ENCODE results near the gene GRIA3.
"Not testable (repeated sequence)": the region's sequence is repeated elsewhere in the genome, so short reads cannot be mapped to it uniquely, and the experiment has no call there.

Gene GRIA3

GRCh38 chrX:123357941-123358340 lies 173.9 kb downstream of the GRIA3 start:
- no peak overlapping the region for H3K4me3 ChIP-seq
- H3K27ac ChIP-seq: no peak overlapping the region
- no peak for TF ChIP-seq CTCF (IDR thresholded peaks at IDR 0.05)
- DNase-seq (ENCODE audit: low spot score): no peak

GRCh38 chrX:123358457-123358856 lies 174.4 kb downstream of the GRIA3 start:
- no peak overlapping the region for H3K4me3 ChIP-seq
- DNase-seq (ENCODE audit: low spot score): no peak
- no peak overlapping the region for H3K27ac ChIP-seq
- TF ChIP-seq CTCF (IDR thresholded peaks at IDR 0.05): no peak

- Histone ChIP-seq H3K27ac (no peak overlapping the region), H3K4me3 (no peak overlapping the region)
- no peak for TF ChIP-seq CTCF (IDR thresholded peaks at IDR 0.05)
- no peak for DNase-seq (ENCODE audit: low spot score)
These were observed 177.3 kb downstream of the GRIA3 start for GRCh38 chrX:123361371-123361770.

GRCh38 chrX:123386196-123386595 lies 202.1 kb downstream of the GRIA3 start:
- not testable (repeated sequence) for DNase-seq (ENCODE audit: low spot score); H3K27ac ChIP-seq; H3K4me3 ChIP-seq

GRCh38 chrX:123392921-123393320 lies 208.8 kb downstream of the GRIA3 start:
- Histone ChIP-seq H3K4me3 (no peak overlapping the region), H3K27ac (no peak overlapping the region)
- TF ChIP-seq CTCF (IDR thresholded peaks at IDR 0.05): no peak
- DNase-seq (ENCODE audit: low spot score): no peak

GRCh38 chrX:123399709-123400108 lies 215.6 kb downstream of the GRIA3 start:
- no peak for TF ChIP-seq CTCF (IDR thresholded peaks at IDR 0.05)
- no peak overlapping the region for H3K4me3 ChIP-seq

GRCh38 chrX:123405231-123405630 lies 221.2 kb downstream of the GRIA3 start:
- H3K27ac ChIP-seq: no peak overlapping the region
- no peak for TF ChIP-seq CTCF (IDR thresholded peaks at IDR 0.05)
- no peak overlapping the region for H3K4me3 ChIP-seq
- no peak for DNase-seq (ENCODE audit: low spot score)

More at GRCh38 chrX:123399709-123400108, 215.6 kb downstream of the GRIA3 start:
- no peak overlapping the region for H3K27ac ChIP-seq
- no peak for DNase-seq (ENCODE audit: low spot score)
